ENCODE results near the gene PHF14. TPM values are rescaled to one million over a fixed set of nuclear protein-coding genes. Genes with fewer than 3 reads are reported as not detected.
A peak's percentile ranks its signal among the peaks of the same experiment; 100 is the strongest.
"Not testable (repeated sequence)": the region's sequence is repeated elsewhere in the genome, so short reads cannot be mapped to it uniquely, and the experiment has no call there.

Gene PHF14, protein sequence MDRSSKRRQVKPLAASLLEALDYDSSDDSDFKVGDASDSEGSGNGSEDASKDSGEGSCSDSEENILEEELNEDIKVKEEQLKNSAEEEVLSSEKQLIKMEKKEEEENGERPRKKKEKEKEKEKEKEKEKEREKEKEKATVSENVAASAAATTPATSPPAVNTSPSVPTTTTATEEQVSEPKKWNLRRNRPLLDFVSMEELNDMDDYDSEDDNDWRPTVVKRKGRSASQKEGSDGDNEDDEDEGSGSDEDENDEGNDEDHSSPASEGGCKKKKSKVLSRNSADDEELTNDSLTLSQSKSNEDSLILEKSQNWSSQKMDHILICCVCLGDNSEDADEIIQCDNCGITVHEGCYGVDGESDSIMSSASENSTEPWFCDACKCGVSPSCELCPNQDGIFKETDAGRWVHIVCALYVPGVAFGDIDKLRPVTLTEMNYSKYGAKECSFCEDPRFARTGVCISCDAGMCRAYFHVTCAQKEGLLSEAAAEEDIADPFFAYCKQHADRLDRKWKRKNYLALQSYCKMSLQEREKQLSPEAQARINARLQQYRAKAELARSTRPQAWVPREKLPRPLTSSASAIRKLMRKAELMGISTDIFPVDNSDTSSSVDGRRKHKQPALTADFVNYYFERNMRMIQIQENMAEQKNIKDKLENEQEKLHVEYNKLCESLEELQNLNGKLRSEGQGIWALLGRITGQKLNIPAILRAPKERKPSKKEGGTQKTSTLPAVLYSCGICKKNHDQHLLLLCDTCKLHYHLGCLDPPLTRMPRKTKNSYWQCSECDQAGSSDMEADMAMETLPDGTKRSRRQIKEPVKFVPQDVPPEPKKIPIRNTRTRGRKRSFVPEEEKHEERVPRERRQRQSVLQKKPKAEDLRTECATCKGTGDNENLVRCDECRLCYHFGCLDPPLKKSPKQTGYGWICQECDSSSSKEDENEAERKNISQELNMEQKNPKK
- 23.1 to 40.3 TPM (median 23.8 TPM) in 3 replicates for total RNA-seq
- long read RNA-seq, full-length matches to known transcripts: 19 of 33 reads
- long read RNA-seq, partial matches to known transcripts: 7 of 33 reads
- long read RNA-seq, other reads (novel, unspliced or antisense): 7 of 33 reads

DNA sequence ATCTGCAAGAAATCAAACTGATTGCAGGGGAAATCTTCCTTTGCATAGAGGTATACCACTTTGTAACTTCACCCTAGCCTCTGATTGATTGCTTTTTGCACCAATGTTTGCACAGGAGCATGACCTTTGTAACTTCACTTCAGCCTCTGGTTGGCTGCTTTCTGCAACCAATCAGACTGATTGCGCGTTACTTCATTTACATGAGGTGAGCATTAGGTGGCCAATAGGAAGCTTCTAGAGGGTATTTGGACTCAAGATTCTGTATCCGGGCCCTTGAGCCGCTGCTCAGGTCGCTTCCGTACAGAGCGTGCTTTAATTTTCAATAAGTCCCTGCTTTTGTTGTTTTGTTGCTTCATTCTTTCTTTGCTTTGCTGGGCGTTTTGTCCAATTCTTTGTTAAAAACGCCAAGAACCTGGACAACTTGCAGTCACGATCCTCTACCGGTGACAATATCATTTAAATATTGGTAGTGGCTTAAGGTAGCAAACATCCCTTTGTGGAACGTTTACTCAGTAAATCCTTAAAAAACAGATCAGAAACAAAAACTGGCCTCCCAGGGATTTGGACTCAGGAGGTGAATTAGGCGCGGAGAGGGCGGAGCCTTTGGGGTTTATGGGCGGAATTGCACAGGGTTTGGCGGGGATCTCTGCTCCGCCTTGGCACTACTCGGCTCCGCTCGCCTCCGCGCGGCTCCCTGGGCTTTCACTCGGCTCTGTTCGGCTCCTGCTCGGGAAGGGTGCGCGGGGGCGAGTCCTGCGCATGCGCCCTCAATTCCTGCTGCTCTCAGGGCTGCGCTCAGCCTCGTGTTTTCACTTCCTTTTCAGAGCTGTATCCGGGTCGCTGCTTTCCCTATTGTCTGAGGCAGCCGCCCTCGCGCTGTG lies at the start of gene PHF14:
Gene PHF14 (plus strand): TSS at position 812 of the 881 bp plus-strand sequence. CDS start 452 bp downstream, outside the sequence.
- Mint-ChIP-seq H3K36me3 (ENCODE audit: low read depth) (peaks cover 6% of the 10 kb centered on the region), H3K27me3 (ENCODE audit: low read depth) (no peaks in the 10 kb centered on the region), H3K4me3 (ENCODE audit: unreplicated experiment) (peak within 1 kb of the TSS; percentile 88), H3K27ac (ENCODE audit: unreplicated experiment) (peak within 1 kb of the TSS; percentile 94), H3K9me3 (ENCODE audit: low read depth) (no peaks in the 10 kb centered on the region), H3K4me1 (ENCODE audit: low read depth) (peaks cover 22% of the 10 kb centered on the region)
- TF ChIP-seq, protein P1, sequence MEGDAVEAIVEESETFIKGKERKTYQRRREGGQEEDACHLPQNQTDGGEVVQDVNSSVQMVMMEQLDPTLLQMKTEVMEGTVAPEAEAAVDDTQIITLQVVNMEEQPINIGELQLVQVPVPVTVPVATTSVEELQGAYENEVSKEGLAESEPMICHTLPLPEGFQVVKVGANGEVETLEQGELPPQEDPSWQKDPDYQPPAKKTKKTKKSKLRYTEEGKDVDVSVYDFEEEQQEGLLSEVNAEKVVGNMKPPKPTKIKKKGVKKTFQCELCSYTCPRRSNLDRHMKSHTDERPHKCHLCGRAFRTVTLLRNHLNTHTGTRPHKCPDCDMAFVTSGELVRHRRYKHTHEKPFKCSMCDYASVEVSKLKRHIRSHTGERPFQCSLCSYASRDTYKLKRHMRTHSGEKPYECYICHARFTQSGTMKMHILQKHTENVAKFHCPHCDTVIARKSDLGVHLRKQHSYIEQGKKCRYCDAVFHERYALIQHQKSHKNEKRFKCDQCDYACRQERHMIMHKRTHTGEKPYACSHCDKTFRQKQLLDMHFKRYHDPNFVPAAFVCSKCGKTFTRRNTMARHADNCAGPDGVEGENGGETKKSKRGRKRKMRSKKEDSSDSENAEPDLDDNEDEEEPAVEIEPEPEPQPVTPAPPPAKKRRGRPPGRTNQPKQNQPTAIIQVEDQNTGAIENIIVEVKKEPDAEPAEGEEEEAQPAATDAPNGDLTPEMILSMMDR (IDR thresholded peaks at IDR 0.05): no peak
- DNase-seq (ENCODE audit: low spot score): peak; percentile 98

DNA sequence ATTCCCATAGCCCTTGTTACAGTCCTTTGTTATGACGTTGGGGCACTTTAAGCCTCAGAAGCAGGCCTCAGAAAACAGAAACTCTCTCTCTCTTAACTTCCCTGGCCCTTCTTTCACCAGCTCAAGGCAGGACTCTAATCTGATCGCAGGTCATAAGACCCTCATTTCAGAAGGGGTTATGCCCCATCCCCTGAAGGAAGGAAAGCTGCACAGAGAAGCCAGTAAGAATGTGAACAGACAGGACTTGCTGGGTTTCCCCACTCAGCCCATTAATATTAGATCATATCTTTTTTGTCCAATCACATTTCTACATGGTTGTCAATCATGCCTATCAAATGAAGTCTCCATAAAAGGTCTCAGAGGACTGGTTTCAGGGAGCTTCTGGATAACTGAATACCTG lies 49.3 kb upstream of the PHF14 start:
- no peak overlapping the region for H3K4me3 Mint-ChIP-seq (ENCODE audit: unreplicated experiment)
- H3K36me3 Mint-ChIP-seq (ENCODE audit: low read depth): no peaks in the 10 kb centered on the region
- no peaks in the 10 kb centered on the region for H3K4me1 Mint-ChIP-seq (ENCODE audit: low read depth)
- H3K27me3 Mint-ChIP-seq (ENCODE audit: low read depth): no peaks in the 10 kb centered on the region
- no peak overlapping the region for H3K27ac Mint-ChIP-seq (ENCODE audit: unreplicated experiment)
- TF ChIP-seq, protein P1 (IDR thresholded peaks at IDR 0.05): no peak
- no peaks in the 10 kb centered on the region for H3K9me3 Mint-ChIP-seq (ENCODE audit: low read depth)
- no peak for DNase-seq (ENCODE audit: low spot score)

DNA sequence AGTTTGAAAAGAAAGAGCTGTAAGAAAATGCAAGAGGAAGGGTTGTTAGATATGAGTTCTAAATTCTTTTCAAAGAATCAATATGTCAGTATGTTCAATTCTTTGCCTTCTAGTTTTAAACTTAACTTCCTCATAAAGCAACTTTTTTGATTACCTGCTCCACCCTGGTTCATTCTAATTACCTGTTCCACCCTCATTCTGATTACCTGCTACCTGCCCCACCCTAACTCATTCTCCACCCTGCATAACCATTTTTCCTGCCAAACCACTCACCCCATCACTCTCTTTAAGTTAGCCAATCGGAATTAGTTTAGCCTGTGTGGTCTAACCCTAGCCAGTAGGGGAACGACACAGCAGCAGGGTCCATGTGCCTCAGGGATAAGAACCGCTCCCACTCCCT lies 45.5 kb upstream of the PHF14 start:
- H3K27ac Mint-ChIP-seq (ENCODE audit: unreplicated experiment); H3K36me3 Mint-ChIP-seq (ENCODE audit: low read depth); H3K4me3 Mint-ChIP-seq (ENCODE audit: unreplicated experiment); H3K9me3 Mint-ChIP-seq (ENCODE audit: low read depth); H3K27me3 Mint-ChIP-seq (ENCODE audit: low read depth); DNase-seq (ENCODE audit: low spot score); H3K4me1 Mint-ChIP-seq (ENCODE audit: low read depth): not testable (repeated sequence)

DNA sequence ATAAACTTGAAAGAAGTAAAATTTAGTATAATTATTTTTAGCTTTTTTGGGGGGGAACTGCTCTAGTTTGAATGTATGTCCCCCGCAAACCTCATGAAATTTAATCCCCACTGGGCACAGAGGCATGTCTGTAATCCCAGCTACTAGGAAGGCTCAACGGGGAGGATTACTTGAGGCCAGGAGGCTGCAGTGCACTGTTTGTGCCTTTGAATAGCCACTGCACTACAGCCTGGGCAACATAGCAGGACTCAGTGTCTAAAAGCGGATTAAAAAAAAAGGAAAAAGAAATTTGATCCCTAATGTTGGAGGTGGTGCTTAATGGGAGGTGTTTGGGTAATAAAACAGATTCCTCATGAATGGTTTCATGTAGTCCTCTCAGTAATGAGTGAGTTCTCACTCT lies 43.1 kb upstream of the PHF14 start:
- Mint-ChIP-seq H3K4me3 (ENCODE audit: unreplicated experiment) (no peak overlapping the region), H3K27ac (ENCODE audit: unreplicated experiment) (no peak overlapping the region), H3K27me3 (ENCODE audit: low read depth) (no peaks in the 10 kb centered on the region), H3K36me3 (ENCODE audit: low read depth) (peaks cover 10% of the 10 kb centered on the region), H3K4me1 (ENCODE audit: low read depth) (peaks cover 15% of the 10 kb centered on the region), H3K9me3 (ENCODE audit: low read depth) (no peaks in the 10 kb centered on the region)
- DNase-seq (ENCODE audit: low spot score): no peak
- TF ChIP-seq, protein P1 (IDR thresholded peaks at IDR 0.05): no peak

DNA sequence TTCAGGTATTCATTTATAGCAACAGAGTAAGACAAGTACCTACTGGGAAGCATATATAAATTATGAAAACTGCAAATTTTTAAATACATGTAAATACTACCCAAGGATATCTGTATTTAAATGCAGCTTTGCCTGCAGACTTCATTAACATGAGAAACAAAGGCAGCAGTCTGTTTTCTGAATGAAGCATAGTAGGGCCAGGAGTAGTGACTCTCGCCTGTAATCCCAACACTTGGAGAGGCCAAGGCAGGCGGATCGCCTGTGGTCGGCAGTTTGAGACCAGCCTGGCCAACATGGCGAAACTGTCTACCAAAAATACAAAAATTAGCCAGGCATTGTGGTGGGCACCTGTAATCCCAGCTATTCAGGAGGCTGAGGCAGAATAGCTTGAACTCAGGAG lies 42.5 kb upstream of the PHF14 start:
- H3K9me3 Mint-ChIP-seq (ENCODE audit: low read depth): no peaks in the 10 kb centered on the region
- no peaks in the 10 kb centered on the region for H3K27me3 Mint-ChIP-seq (ENCODE audit: low read depth)
- H3K36me3 Mint-ChIP-seq (ENCODE audit: low read depth): peaks cover 14% of the 10 kb centered on the region
- DNase-seq (ENCODE audit: low spot score): no peak
- no peak overlapping the region for H3K27ac Mint-ChIP-seq (ENCODE audit: unreplicated experiment)
- TF ChIP-seq, protein P1 (IDR thresholded peaks at IDR 0.05): no peak
- no peak overlapping the region for H3K4me3 Mint-ChIP-seq (ENCODE audit: unreplicated experiment)
- H3K4me1 Mint-ChIP-seq (ENCODE audit: low read depth): peaks cover 20% of the 10 kb centered on the region
